C4-2B (cell line): ENCODE measurements around the gene SRRM4.

Experiments used
- ZFX ChIP-seq: fragments of 450-650 bp; IDR thresholded peaks from 2 replicates; pipeline ENCODE4 v1.6.1; 2017
- TF ChIP-seq, protein P1 (sequence below): fragments of 450-650 bp; conservative IDR thresholded peaks from 2 replicates; pipeline ENCODE4 v1.5.1; 2017; ENCODE audit warnings: mild to moderate bottlenecking

DNA sequence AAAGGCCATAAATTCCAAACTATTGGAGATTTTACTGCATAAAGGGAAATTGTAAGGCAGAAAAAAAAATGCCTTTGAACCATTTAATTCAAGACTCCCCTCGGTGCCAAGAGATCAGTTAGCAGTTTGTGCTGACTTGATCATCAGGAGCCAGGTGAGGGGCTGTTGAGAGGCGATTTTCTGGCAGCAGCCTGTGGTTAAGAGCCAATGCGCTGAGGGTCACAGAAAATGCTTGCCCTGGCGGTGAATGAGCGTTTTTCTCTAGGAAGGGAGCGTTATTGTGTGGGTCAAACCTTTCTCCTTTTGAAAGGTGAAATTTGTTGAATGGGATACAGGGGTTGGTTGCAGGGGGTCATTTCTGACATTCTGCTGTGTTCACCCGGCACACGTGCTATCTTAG, 4.7 kb downstream of the SRRM4 start:
- TF ChIP-seq, protein P1, sequence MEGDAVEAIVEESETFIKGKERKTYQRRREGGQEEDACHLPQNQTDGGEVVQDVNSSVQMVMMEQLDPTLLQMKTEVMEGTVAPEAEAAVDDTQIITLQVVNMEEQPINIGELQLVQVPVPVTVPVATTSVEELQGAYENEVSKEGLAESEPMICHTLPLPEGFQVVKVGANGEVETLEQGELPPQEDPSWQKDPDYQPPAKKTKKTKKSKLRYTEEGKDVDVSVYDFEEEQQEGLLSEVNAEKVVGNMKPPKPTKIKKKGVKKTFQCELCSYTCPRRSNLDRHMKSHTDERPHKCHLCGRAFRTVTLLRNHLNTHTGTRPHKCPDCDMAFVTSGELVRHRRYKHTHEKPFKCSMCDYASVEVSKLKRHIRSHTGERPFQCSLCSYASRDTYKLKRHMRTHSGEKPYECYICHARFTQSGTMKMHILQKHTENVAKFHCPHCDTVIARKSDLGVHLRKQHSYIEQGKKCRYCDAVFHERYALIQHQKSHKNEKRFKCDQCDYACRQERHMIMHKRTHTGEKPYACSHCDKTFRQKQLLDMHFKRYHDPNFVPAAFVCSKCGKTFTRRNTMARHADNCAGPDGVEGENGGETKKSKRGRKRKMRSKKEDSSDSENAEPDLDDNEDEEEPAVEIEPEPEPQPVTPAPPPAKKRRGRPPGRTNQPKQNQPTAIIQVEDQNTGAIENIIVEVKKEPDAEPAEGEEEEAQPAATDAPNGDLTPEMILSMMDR: no peak
- TF ChIP-seq ZFX: no peak
